IMR-90 (cell line): ENCODE measurements around the gene COLGALT1. TPM values are rescaled to one million over a fixed set of nuclear protein-coding genes. Genes with fewer than 3 reads are reported as not detected.

Experiments
- ATAC-seq: fragments of 200-7000 bp; cut with Tn5 transposase; 2 replicates; pipeline ENCODE4 v1.9.1; 2020; ENCODE audit warnings: low read depth, mild to moderate bottlenecking, moderate library complexity
- BruUV-seq: library from RNA; stranded (reverse); fragments of 400-500 nt; replicated peaks from 2 replicates; lab custom pipeline; 2021; lab: Mats Ljungman, UMichigan
- CTCF ChIA-PET: fragments of 300-600 bp; formaldehyde crosslinking; extraction: SDS; loops from one replicate; lab custom pipeline; 2021; ENCODE audit warnings: antibody characterized with exemption; lab: Yijun Ruan, JAX
- POLR2A ChIA-PET: fragments of 300-600 bp; sonication (Branson Sonifier 250); formaldehyde crosslinking; loops from one replicate; lab custom pipeline; 2022; ENCODE audit warnings: antibody characterized with exemption; ENCODE audit not compliant: unreplicated experiment; lab: Charles Lee
- DNase-seq: peaks from one replicate; pipeline ENCODE4 v3.0.0; 2013
- H2AFZ ChIP-seq: replicated peaks from 2 replicates; pipeline ENCODE3; 2013; ENCODE audit warnings: low read length, mild to moderate bottlenecking; ENCODE audit not compliant: poor library complexity
- H2AK5ac ChIP-seq: 2 replicates; pipeline ENCODE4 v1.6.1; 2013; ENCODE audit warnings: low read depth, low read length, inconsistent platforms
- H2AK9ac ChIP-seq: replicated peaks from 2 replicates; pipeline ENCODE3; 2013; ENCODE audit warnings: mild to moderate bottlenecking, low read depth, low read length, moderate library complexity; ENCODE audit not compliant: poor library complexity
- H2BK120ac ChIP-seq: 2 replicates; pipeline ENCODE4 v1.6.1; 2013; ENCODE audit warnings: low read depth, low read length, inconsistent platforms
- H2BK15ac ChIP-seq: 3 replicates; pipeline ENCODE4 v1.6.1; 2013; ENCODE audit warnings: low read depth, low read length, inconsistent platforms
- H2BK20ac ChIP-seq: 2 replicates; pipeline ENCODE4 v1.6.1; 2013; ENCODE audit warnings: low read depth, mild to moderate bottlenecking, inconsistent platforms, low read length, moderate library complexity
- H2BK5ac ChIP-seq: 2 replicates; pipeline ENCODE4 v1.6.1; 2013; ENCODE audit warnings: mild to moderate bottlenecking, low read depth, low read length, inconsistent platforms; ENCODE audit not compliant: poor library complexity, severe bottlenecking
- H3K14ac ChIP-seq: replicated peaks from 2 replicates; pipeline ENCODE4 v1.6.1; 2013; ENCODE audit warnings: low read depth, low read length, inconsistent platforms
- H3K18ac ChIP-seq: 2 replicates; pipeline ENCODE4 v1.6.1; 2013; ENCODE audit warnings: low read depth, low read length, control low read depth
- H3K23ac ChIP-seq: 2 replicates; pipeline ENCODE4 v1.6.1; 2013; ENCODE audit warnings: low read depth, low read length, inconsistent platforms
- H3K27ac ChIP-seq: 2 replicates; pipeline ENCODE4 v1.5.1; 2013; ENCODE audit warnings: mild to moderate bottlenecking, control low read depth, low read length; ENCODE audit not compliant: insufficient read depth
- H3K27me3 ChIP-seq: 2 replicates; pipeline ENCODE4 v1.6.1; 2013; ENCODE audit warnings: low read length; ENCODE audit not compliant: control insufficient read depth, insufficient read depth
- H3K36me3 ChIP-seq: 2 replicates; pipeline ENCODE4 v1.6.1; 2013; ENCODE audit warnings: low read length, mixed read lengths; ENCODE audit not compliant: control insufficient read depth, insufficient read depth
- H3K4ac ChIP-seq: 2 replicates; pipeline ENCODE4 v1.6.1; 2013; ENCODE audit warnings: low read depth, low read length, inconsistent platforms
- H3K4me1 ChIP-seq: 2 replicates; pipeline ENCODE4 v1.6.1; 2013; ENCODE audit warnings: low read length, mixed read lengths; ENCODE audit not compliant: control insufficient read depth, insufficient read depth
- H3K4me2 ChIP-seq: 2 replicates; pipeline ENCODE4 v1.6.1; 2013; ENCODE audit warnings: low read depth, mild to moderate bottlenecking, control low read depth, low read length, moderate library complexity
- H3K4me3 ChIP-seq: 2 replicates; pipeline ENCODE4 v1.5.1; 2013; ENCODE audit warnings: low read depth, mild to moderate bottlenecking, control low read depth, low read length, moderate library complexity; ENCODE audit not compliant: insufficient read depth
- H3K56ac ChIP-seq: 2 replicates; pipeline ENCODE4 v1.6.1; 2013; ENCODE audit warnings: low read length, inconsistent platforms; ENCODE audit not compliant: insufficient read depth; ENCODE audit errors: extremely low read depth
- H3K79me1 ChIP-seq, 2 experiments: 2 replicates each; pipeline ENCODE4 v1.6.1; 2013; ENCODE audit warnings: low read length in 2 of 2, inconsistent platforms in 1 of 2, low read depth in 1 of 2
- H3K9ac ChIP-seq: 2 replicates; pipeline ENCODE4 v1.6.1; 2013; ENCODE audit warnings: low read depth, low read length, control low read depth
- H3K9me1 ChIP-seq: 2 replicates; pipeline ENCODE4 v1.6.1; 2013; ENCODE audit warnings: low read length, inconsistent platforms; ENCODE audit not compliant: insufficient read depth
- H3K9me3 ChIP-seq: 2 replicates; pipeline ENCODE4 v1.6.1; 2013; ENCODE audit warnings: low read length; ENCODE audit not compliant: control insufficient read depth, insufficient read depth
- H4K20me1 ChIP-seq: 2 replicates; pipeline ENCODE4 v1.6.1; 2013; ENCODE audit warnings: low read length, inconsistent platforms; ENCODE audit not compliant: insufficient read depth
- H4K5ac ChIP-seq: 2 replicates; pipeline ENCODE4 v1.6.1; 2013; ENCODE audit warnings: mild to moderate bottlenecking, low read depth, low read length, control low read depth
- H4K8ac ChIP-seq, 2 experiments: 2 replicates each; pipeline ENCODE4 v1.6.1; 2013; ENCODE audit warnings: low read depth in 2 of 2, low read length in 2 of 2, control low read depth in 1 of 2, inconsistent platforms in 1 of 2
- H4K91ac ChIP-seq: 2 replicates; pipeline ENCODE4 v1.6.1; 2013; ENCODE audit warnings: low read depth, low read length, inconsistent platforms; ENCODE audit not compliant: insufficient read depth
- BHLHE40 ChIP-seq: fragments of 150-350 bp; IDR thresholded peaks from 2 replicates; pipeline ENCODE4 v1.6.1; 2016; ENCODE audit warnings: mild to moderate bottlenecking, low read depth, low read length
- CTCF ChIP-seq: conservative IDR thresholded peaks from 2 replicates; pipeline ENCODE4 v1.5.1; 2012; ENCODE audit warnings: mild to moderate bottlenecking, low read depth, low read length, improper control_type of control experiment
- FOS ChIP-seq: fragments of 150-350 bp; IDR thresholded peaks from 2 replicates; pipeline ENCODE4 v1.6.1; 2016; ENCODE audit warnings: low read depth, low read length
- MXI1 ChIP-seq: IDR thresholded peaks from 2 replicates; pipeline ENCODE4 v1.6.1; 2012; ENCODE audit warnings: low read depth, mild to moderate bottlenecking, low read length, moderate library complexity, borderline replicate concordance
- WGBS, 2 experiments: methylation state at CpG; one replicate each; pipeline versions ENCODE4 v1.1.5 to v1.1.7; 2013; ENCODE audit warnings: missing lambda C conversion rate in 2 of 2; ENCODE audit not compliant: insufficient read length in 1 of 2; ENCODE audit errors: extremely low coverage in 2 of 2; 5-methylcytosine and 5-hydroxymethylcytosine counted together
- dilution Hi-C: fragments of 300-500 bp; cut with HindIII; formaldehyde crosslinking; loops from one replicate; pipeline ENCODE4 v1.14.3; 2018; ENCODE audit warnings: low sequenced_read_pairs; ENCODE audit not compliant: unreplicated experiment
- in situ Hi-C: fragments of 300-500 bp; cut with MboI; formaldehyde crosslinking; loops from 3 replicates; pipeline ENCODE4 v1.14.3; 2019; ENCODE audit warnings: low sequenced_read_pairs, inconsistent platforms, mixed read lengths
- intact Hi-C: fragments of 100-400 bp; cut with micrococcal nuclease; formaldehyde crosslinking; loops from 2 replicates; pipeline ENCODE4 v1.10.0; 2022
- polyA plus RNA-seq, 3 experiments: library from polyadenylated mRNA; depleted of rRNA; stranded (reverse); fragments of >200 nt; gene quantifications; 2 replicates each; pipeline ENCODE4 v1.2.3, GENCODE V29; 2012; ENCODE audit warnings: low replicate concordance in 1 of 3
- total RNA-seq: library from RNA; depleted of rRNA; stranded (reverse); fragments of >200 nt; gene quantifications from 2 replicates; pipeline ENCODE4 v1.2.3, GENCODE V29; 2012

COLGALT1 gene
- total and polyA plus RNA-seq, 2 of the 4 experiments (the other 2 are of a cell fraction), result 77.1 to 117 TPM

DNA sequence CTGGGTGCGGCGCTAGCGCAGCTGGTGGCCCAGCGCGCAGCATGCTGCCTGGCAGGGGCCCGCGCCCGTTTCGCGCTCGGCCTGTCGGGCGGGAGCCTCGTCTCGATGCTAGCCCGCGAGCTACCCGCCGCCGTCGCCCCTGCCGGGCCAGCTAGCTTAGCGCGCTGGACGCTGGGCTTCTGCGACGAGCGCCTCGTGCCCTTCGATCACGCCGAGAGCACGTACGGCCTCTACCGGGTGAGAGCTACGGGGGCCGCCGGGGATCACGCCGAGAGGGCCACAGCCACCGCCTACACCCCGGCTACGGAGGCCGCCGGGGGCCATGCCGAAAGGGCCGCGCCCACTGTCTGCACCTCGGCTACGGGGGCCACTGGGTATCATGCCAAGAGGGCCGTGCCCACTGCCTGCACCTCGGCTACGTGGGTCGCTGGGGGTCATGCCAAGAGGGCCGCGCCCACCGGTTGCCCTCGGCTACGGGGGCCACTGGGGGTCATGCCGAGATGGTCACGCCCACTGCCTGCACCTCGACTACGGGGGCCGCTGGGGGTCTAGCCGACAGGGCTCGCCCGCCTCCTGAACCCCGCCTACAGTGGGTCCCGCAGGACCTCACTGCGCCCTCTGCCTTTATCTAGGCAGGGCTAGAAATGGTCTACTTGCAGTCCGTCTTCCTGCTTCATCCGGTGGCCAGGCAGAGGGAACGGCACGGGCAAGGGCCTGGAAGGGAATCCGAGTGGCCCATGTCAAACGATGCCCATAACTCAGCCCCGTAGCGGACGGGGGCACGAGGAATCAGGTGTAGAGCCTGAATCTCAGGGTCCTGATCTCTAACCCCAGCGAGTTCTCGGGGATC is 43.5 kb upstream of the COLGALT1 start:
- Histone ChIP-seq H4K91ac (peak overlapping the region; percentile 83), H2AFZ (peak overlapping the region; percentile 97), H3K4me2 (peak overlapping the region; percentile 89), H3K79me1 (peaks cover 14 to 64% of the 10 kb centered on the region in 2 experiments), H2AK5ac (peak overlapping the region; percentile 66), H3K9me1 (peaks cover 6% of the 10 kb centered on the region), H2BK5ac (peak overlapping the region; percentile 91), H3K23ac (peak overlapping the region; percentile 82), H4K8ac (peak overlapping the region; percentile 56 to 92), H3K27ac (peak overlapping the region; percentile 87), H4K20me1 (peaks cover 21% of the 10 kb centered on the region), H3K4me1 (peaks cover 16% of the 10 kb centered on the region), H3K9me3 (peaks cover 2% of the 10 kb centered on the region), H3K14ac (peak overlapping the region; percentile 91), H3K4ac (peak overlapping the region; percentile 92), H4K5ac (peak overlapping the region; percentile 84), H3K27me3 (no peaks in the 10 kb centered on the region), H3K9ac (peak overlapping the region; percentile 78), H3K56ac (peak overlapping the region; percentile 82), H2AK9ac (peak overlapping the region; percentile 100), H3K36me3 (peaks cover 13% of the 10 kb centered on the region), H3K4me3 (peak overlapping the region; percentile 54), H2BK15ac (no peak overlapping the region), H3K18ac (peak overlapping the region; percentile 16; the same call in 1 of the 2 replicates), H2BK120ac (peak overlapping the region; percentile 58), H2BK20ac (no peak overlapping the region)
- in situ Hi-C loops, result no loop called here
- TF ChIP-seq MXI1 (peak; percentile 45; the same call in 1 of the 2 replicates), FOS (no peak), BHLHE40 (peak; percentile 19; the same call in 1 of the 2 replicates), CTCF (no peak)
- dilution Hi-C loops, result no loop called here
- no TSS peak for BruUV-seq
- CTCF ChIA-PET, result interaction anchor here (1.2 to 1.5 kb wide), 2 partner anchors 39 to 254 kb away, joined by 4 to 5 read pairs; no protein-coding TSS in a partner anchor
- peak; percentile 59 for ATAC-seq
- POLR2A ChIA-PET, result interaction anchor here (0.5 kb wide), 2 partner anchors 21 to 291 kb away, joined by 5 read pairs; no protein-coding TSS in a partner anchor
- WGBS, 2 experiments, result 2% methylated on average over 58 of the region's 82 CpGs; no CpG with 5 or more reads in 1 of the 2 experiments
- peak; percentile 75 for DNase-seq
- intact Hi-C loops, result loop anchor here (1.0 to 5.0 kb wide), 2 partner anchors 42 to 45 kb away; partner anchors contain the start of genes COLGALT1 and SLC27A1
